SK-N-SH treated with all-trans-retinoic acid at 6 μM for 48 hours (cell line): ENCODE measurements around the gene ALOX12B.
"Not testable (repeated sequence)": the region's sequence is repeated elsewhere in the genome, so short reads cannot be mapped to it uniquely, and the experiment has no call there.

Source experiments
- ATAC-seq: fragments of 200-7000 bp; cut with Tn5 transposase; 3 replicates; pipeline ENCODE4 v1.9.1; 2020; ENCODE audit warnings: mild to moderate bottlenecking, moderate library complexity
- ARNTL ChIP-seq: fragments of 450-650 bp; formaldehyde crosslinking; IDR thresholded peaks from 2 replicates; pipeline ENCODE4 v1.5.0; 2020; ENCODE audit warnings: low read depth, mild to moderate bottlenecking, moderate library complexity, borderline replicate concordance
- CREB5 ChIP-seq: fragments of 250-450 bp; sonication (Bioruptor Pico); IDR thresholded peaks from 2 replicates; pipeline ENCODE4 v1.5.1; 2020; ENCODE audit warnings: low read depth, mild to moderate bottlenecking, moderate library complexity
- CSDC2 ChIP-seq: fragments of 250-450 bp; sonication (Bioruptor Pico); IDR thresholded peaks from 2 replicates; pipeline ENCODE4 v1.5.0; 2020; ENCODE audit warnings: mild to moderate bottlenecking, moderate library complexity
- CSRNP3 ChIP-seq: fragments of 250-450 bp; sonication (Bioruptor Pico); IDR thresholded peaks from 2 replicates; pipeline ENCODE4 v1.5.1; 2021; ENCODE audit warnings: mild to moderate bottlenecking, moderate library complexity
- ESRRG ChIP-seq: fragments of 250-450 bp; sonication (Bioruptor Pico); IDR thresholded peaks from 2 replicates; pipeline ENCODE4 v1.6.1; 2021; ENCODE audit warnings: mild to moderate bottlenecking
- GLIS3 ChIP-seq: fragments of 250-450 bp; sonication (Bioruptor Pico); IDR thresholded peaks from 2 replicates; pipeline ENCODE4 v1.5.0; 2020; ENCODE audit warnings: mild to moderate bottlenecking, moderate library complexity
- ISL1 ChIP-seq: fragments of 250-450 bp; sonication (Bioruptor Pico); IDR thresholded peaks from 2 replicates; pipeline ENCODE4 v2.1.2; 2022; ENCODE audit warnings: mild to moderate bottlenecking, moderate library complexity
- OSR1 ChIP-seq: fragments of 250-450 bp; sonication (Bioruptor Pico); IDR thresholded peaks from 2 replicates; pipeline ENCODE4 v1.8.0; 2022; ENCODE audit warnings: moderate library complexity, mild to moderate bottlenecking, inconsistent platforms
- PATZ1 ChIP-seq: fragments of 250-450 bp; sonication (Bioruptor Pico); IDR thresholded peaks from 2 replicates; pipeline ENCODE4 v1.8.0; 2020; ENCODE audit warnings: mild to moderate bottlenecking, moderate library complexity, borderline replicate concordance
- POU6F1 ChIP-seq: fragments of 250-450 bp; sonication (Bioruptor Pico); IDR thresholded peaks from 2 replicates; pipeline ENCODE4 v1.8.0; 2021; ENCODE audit warnings: low read depth, mild to moderate bottlenecking, moderate library complexity, borderline replicate concordance
- PPARA ChIP-seq: fragments of 250-450 bp; sonication (Bioruptor Pico); IDR thresholded peaks from 2 replicates; pipeline ENCODE4 v1.5.0; 2020; ENCODE audit warnings: mild to moderate bottlenecking, borderline replicate concordance
- RARB ChIP-seq: fragments of 250-450 bp; sonication (Bioruptor Pico); IDR thresholded peaks from 2 replicates; pipeline ENCODE4 v1.8.0; 2021; ENCODE audit warnings: mild to moderate bottlenecking, moderate library complexity
- SNAI2 ChIP-seq: fragments of 250-450 bp; sonication (Bioruptor Pico); IDR thresholded peaks from 2 replicates; pipeline ENCODE4 v1.5.0; 2020; ENCODE audit warnings: mild to moderate bottlenecking, moderate library complexity
- TCF4 ChIP-seq: fragments of 250-450 bp; sonication (Bioruptor Pico); IDR thresholded peaks from 2 replicates; pipeline ENCODE4 v1.8.0; 2021; ENCODE audit warnings: mild to moderate bottlenecking, moderate library complexity, borderline replicate concordance
- TSHZ2 ChIP-seq: fragments of 250-450 bp; sonication (Bioruptor Pico); IDR thresholded peaks from 2 replicates; pipeline ENCODE4 v1.5.0; 2020; ENCODE audit warnings: mild to moderate bottlenecking, moderate library complexity
- ZC3H10 ChIP-seq: fragments of 250-450 bp; sonication (Bioruptor Pico); IDR thresholded peaks from 2 replicates; pipeline ENCODE4 v1.5.1; 2021; ENCODE audit warnings: mild to moderate bottlenecking, moderate library complexity
- ZFP3 ChIP-seq: fragments of 250-450 bp; sonication (Bioruptor Pico); IDR thresholded peaks from 2 replicates; pipeline ENCODE4 v1.5.0; 2020; ENCODE audit warnings: mild to moderate bottlenecking, moderate library complexity
- ZFP30 ChIP-seq: fragments of 450-650 bp; formaldehyde crosslinking; IDR thresholded peaks from 2 replicates; pipeline ENCODE4 v1.5.0; 2022; ENCODE audit warnings: mild to moderate bottlenecking, moderate library complexity
- ZNF565 ChIP-seq: fragments of 450-650 bp; formaldehyde crosslinking; conservative IDR thresholded peaks from 2 replicates; pipeline ENCODE4 v1.5.0; 2020; ENCODE audit warnings: low read depth, mild to moderate bottlenecking, moderate library complexity
- ZNF70 ChIP-seq: fragments of 450-650 bp; formaldehyde crosslinking; IDR thresholded peaks from 2 replicates; pipeline ENCODE4 v1.5.0; 2020; ENCODE audit warnings: mild to moderate bottlenecking, moderate library complexity
- ZNF8 ChIP-seq: fragments of 450-650 bp; formaldehyde crosslinking; IDR thresholded peaks from 2 replicates; pipeline ENCODE4 v1.5.0; 2020; ENCODE audit warnings: mild to moderate bottlenecking, moderate library complexity

Gene ALOX12B

GRCh38 chr17:8062807-8063483 lies 24.6 kb downstream of the ALOX12B start:
- no peak for ATAC-seq
- TF ChIP-seq TSHZ2 (CRISPR knock-in tag) = no peak
- no peak for TF ChIP-seq ZC3H10
- TF ChIP-seq CREB5 (CRISPR knock-in tag) = no peak
- no peak for TF ChIP-seq ZFP3 (CRISPR knock-in tag)
- no peak for TF ChIP-seq CSDC2 (CRISPR knock-in tag)
- no peak for TF ChIP-seq ARNTL (CRISPR knock-in tag)
- TF ChIP-seq RARB (CRISPR knock-in tag) = no peak
- no peak for TF ChIP-seq PPARA (CRISPR knock-in tag)
- no peak for TF ChIP-seq TCF4 (CRISPR knock-in tag)
- no peak for TF ChIP-seq ISL1 (CRISPR knock-in tag)
- TF ChIP-seq CSRNP3 (CRISPR knock-in tag) = no peak
- TF ChIP-seq, all 23 proteins: peak for 0

GRCh38 chr17:8062435-8062806 lies 25.1 kb downstream of the ALOX12B start:
- no peak for TF ChIP-seq ZNF8 (CRISPR knock-in tag)
- no peak for TF ChIP-seq TCF4 (CRISPR knock-in tag)
- TF ChIP-seq CREB5 (CRISPR knock-in tag) = no peak
- no peak for TF ChIP-seq ZC3H10
- TF ChIP-seq ZFP3 (CRISPR knock-in tag) = no peak
- no peak for TF ChIP-seq ZFP30 (CRISPR knock-in tag)
- TF ChIP-seq PPARA (CRISPR knock-in tag) = no peak
- TF ChIP-seq OSR1 = no peak
- no peak for TF ChIP-seq GLIS3 (CRISPR knock-in tag)
- TF ChIP-seq ZNF70 = no peak
- no peak for TF ChIP-seq CSRNP3 (CRISPR knock-in tag)
- no peak for TF ChIP-seq CSDC2 (CRISPR knock-in tag)
- TF ChIP-seq POU6F1 = no peak
- TF ChIP-seq PATZ1 (CRISPR knock-in tag) = no peak
- TF ChIP-seq ESRRG = no peak
- TF ChIP-seq SNAI2 (CRISPR knock-in tag) = no peak
- TF ChIP-seq TSHZ2 (CRISPR knock-in tag) = no peak
- TF ChIP-seq ZNF565 (CRISPR knock-in tag) = no peak
- ATAC-seq = no peak

GRCh38 chr17:8061851-8062250 lies 25.7 kb downstream of the ALOX12B start:
- ATAC-seq = not testable (repeated sequence)
